Pancreas (tissue), 10 donors: ENCODE data around the gene ALPL. TPM values are rescaled to one million over a fixed set of nuclear protein-coding genes. Genes with fewer than 3 reads are reported as not detected.
"Not testable (repeated sequence)": the region's sequence is repeated elsewhere in the genome, so short reads cannot be mapped to it uniquely, and the experiment has no call there.

Experiments used
- ATAC-seq, 4 donors: fragments of 200-7000 bp; cut with Tn5 transposase; one replicate each; pipeline versions ENCODE4 v1.8.0 to v1.9.1; 2020; ENCODE audit warnings: mild to moderate bottlenecking in 4 of 4, moderate library complexity in 4 of 4
- DNase-seq, 6 donors: peaks; one replicate each; pipeline ENCODE4 v3.0.0-alpha.2; 2020
- FAIRE-seq: peaks from 2 replicates; lab custom pipeline; 2012; peaks lifted over from hg19 to GRCh38; lab: Jason Lieb, UNC
- H3K27ac ChIP-seq, 4 donors: fragments of 200-600 bp; sonication (generic); 1 replicate in 3 of 4; 2 replicates in 1 of 4; pipeline versions ENCODE4 v1.5.0 to v1.8.0; 2020
- H3K27me3 ChIP-seq, 4 donors: fragments of 200-600 bp; one replicate each; pipeline ENCODE4 v1.8.0; 2021
- H3K36me3 ChIP-seq, 3 donors: fragments of 200-600 bp; sonication (generic) in 1 of 3; one replicate each; pipeline versions ENCODE4 v1.5.0 to v1.8.0; 2020 to 2021
- H3K4me1 ChIP-seq, 3 donors: fragments of 200-600 bp; one replicate each; pipeline ENCODE4 v1.8.0; 2021
- H3K4me3 ChIP-seq, 4 donors: fragments of 200-600 bp; sonication (generic) in 2 of 4; one replicate each; pipeline versions ENCODE4 v1.5.0 to v1.8.0; 2020 to 2021
- H3K9me3 ChIP-seq, 4 donors: fragments of 200-600 bp; one replicate each; pipeline ENCODE4 v1.8.0; 2021
- WGBS, 2 donors: extraction: QIAGEN DNeasy Blood & Tissue Kit; methylation state at CpG; one replicate each; pipeline ENCODE4 v1.1.7; 2013; 5-methylcytosine and 5-hydroxymethylcytosine counted together
- intact Hi-C, 3 donors: fragments of 100-400 bp; cut with DNase I; formaldehyde crosslinking; loops; one replicate each; pipeline versions ENCODE4 v1.11.1 to v1.14.2; 2022
- polyA plus RNA-seq, 2 donors: library from polyadenylated mRNA; stranded (reverse); fragments of 200-250 nt; gene quantifications; one replicate each; pipeline ENCODE4 v1.2.3, GENCODE V29; 2013
- total RNA-seq, 6 donors: library from RNA; stranded (reverse); fragmentation: NEBNext Ultra II Directional in 4 of 6; extraction: Animal tissue kit (Norgen Biotek cat#: 25700) in 4 of 6; gene quantifications; one replicate each; pipeline versions ENCODE4 v1.2.1 to v1.2.4, GENCODE V29; 2021 to 2023
- TF ChIP-seq, protein P1 (sequence below), 4 donors: fragments of 200-600 bp; sonication (generic) in 3 of 4; IDR thresholded peaks; one replicate each; pipeline versions ENCODE4 v1.5.0 to v1.8.0; 2021; ENCODE audit warnings: antibody characterized with exemption in 4 of 4
- donor health status: healthy with polysubstance abuse.
- donor health status: DM: no; HTN: no; CAD: no; lungs with moderate emphysema.
- donor health status: DM: no; HTN: no; CAD: no.
- donor health status: control.
- donor health status: control.
- donor health status: Bipolar disorder and iron deficiency.
- donor health status: DM: yes; HTN: yes; CAD: no.
- donor health status: DM: no; HTN: no; CAD: no.
- donor health status: DM: no; HTN: no; CAD: no.
- donor health status: DM: yes; HTN: yes; CAD: no.

ALPL gene
- 1 to 10 TPM in 5 of 6 donors, under 1 TPM in 1; 0.63 to 3.6 (median 2.7) TPM for total RNA-seq
- 1 to 10 TPM; 3.2 to 6.7 TPM for polyA plus RNA-seq

- H3K27me3 ChIP-seq = no peaks in the 10 kb centered on the region
- no peaks in the 10 kb centered on the region for H3K36me3 ChIP-seq
- H3K27ac ChIP-seq = no peak within 1 kb of the TSS
- ATAC-seq (no peak), DNase-seq (peak in 4 of 6 donors; percentile 14 to 73 (median 45)), FAIRE-seq (no peak)
- peak within 1 kb of the TSS in 2 of 4 donors; percentile 14 to 38 for H3K4me3 ChIP-seq
- WGBS, 2 donors = 12 to 15% methylated on average over 46 to 66 of the region's 67 CpGs
- no peaks in the 10 kb centered on the region for H3K4me1 ChIP-seq
- H3K9me3 ChIP-seq = no peaks in the 10 kb centered on the region
- intact Hi-C loops = loop anchor here in 2 of 3 donors (5.0 to 10.0 kb wide), 4 partner anchors 63 to 153 kb away; no protein-coding TSS in a partner anchor
- TF ChIP-seq, protein P1, sequence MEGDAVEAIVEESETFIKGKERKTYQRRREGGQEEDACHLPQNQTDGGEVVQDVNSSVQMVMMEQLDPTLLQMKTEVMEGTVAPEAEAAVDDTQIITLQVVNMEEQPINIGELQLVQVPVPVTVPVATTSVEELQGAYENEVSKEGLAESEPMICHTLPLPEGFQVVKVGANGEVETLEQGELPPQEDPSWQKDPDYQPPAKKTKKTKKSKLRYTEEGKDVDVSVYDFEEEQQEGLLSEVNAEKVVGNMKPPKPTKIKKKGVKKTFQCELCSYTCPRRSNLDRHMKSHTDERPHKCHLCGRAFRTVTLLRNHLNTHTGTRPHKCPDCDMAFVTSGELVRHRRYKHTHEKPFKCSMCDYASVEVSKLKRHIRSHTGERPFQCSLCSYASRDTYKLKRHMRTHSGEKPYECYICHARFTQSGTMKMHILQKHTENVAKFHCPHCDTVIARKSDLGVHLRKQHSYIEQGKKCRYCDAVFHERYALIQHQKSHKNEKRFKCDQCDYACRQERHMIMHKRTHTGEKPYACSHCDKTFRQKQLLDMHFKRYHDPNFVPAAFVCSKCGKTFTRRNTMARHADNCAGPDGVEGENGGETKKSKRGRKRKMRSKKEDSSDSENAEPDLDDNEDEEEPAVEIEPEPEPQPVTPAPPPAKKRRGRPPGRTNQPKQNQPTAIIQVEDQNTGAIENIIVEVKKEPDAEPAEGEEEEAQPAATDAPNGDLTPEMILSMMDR (IDR thresholded peaks at IDR 0.05) = no peak
Observed at GRCh38 chr1:21509351-21510112, at the start of gene ALPL. Gene ALPL (plus strand): TSS chr1:21509423. CDS start chr1:21554082, 44,659 bp downstream.

DNA sequence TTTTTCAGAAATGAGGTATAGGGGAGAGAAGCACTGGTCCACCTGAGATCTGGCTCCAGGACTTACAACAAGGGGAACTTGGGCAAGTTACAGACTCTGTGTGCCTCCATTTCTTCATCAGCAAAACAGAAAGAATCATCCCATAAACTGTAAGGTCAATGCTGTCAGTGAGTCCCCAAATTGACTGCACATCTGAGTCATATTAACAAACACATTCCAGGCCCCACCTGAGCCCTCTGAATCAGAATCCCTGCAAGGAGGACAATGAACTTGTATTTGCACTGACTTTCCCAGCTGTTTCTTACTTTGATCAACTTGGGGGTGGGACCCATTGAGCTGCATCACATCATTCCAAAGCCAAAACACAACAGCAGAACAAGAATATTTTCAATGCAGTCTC lies 44.1 kb upstream of the ALPL start:
- H3K9me3 ChIP-seq, H3K4me1 ChIP-seq, ATAC-seq, H3K4me3 ChIP-seq, DNase-seq, H3K27me3 ChIP-seq, H3K36me3 ChIP-seq, FAIRE-seq, H3K27ac ChIP-seq, intact Hi-C loops: not testable (repeated sequence)

DNA sequence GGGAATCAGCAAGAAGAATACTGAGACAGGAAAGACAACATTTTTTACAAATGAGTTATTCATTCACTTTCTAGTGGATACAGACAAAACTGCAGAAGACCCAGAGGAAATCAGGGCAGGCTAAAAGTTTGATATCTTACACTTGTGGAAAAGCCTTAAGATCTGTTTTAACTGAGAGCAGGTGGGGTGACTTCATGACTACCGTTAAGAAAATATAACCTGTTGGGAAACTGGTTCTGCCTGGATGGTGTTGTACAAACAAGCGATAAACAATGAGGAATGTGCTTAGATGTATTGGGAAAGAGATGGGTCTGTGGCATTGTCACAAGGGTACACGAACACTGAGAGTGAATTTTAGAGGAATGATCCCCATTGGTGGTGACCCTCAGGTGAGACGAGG lies 41.3 kb upstream of the ALPL start:
- H3K36me3 ChIP-seq, H3K27me3 ChIP-seq, H3K4me3 ChIP-seq, H3K27ac ChIP-seq, intact Hi-C loops, FAIRE-seq, H3K9me3 ChIP-seq, ATAC-seq, DNase-seq, H3K4me1 ChIP-seq: not testable (repeated sequence)
- WGBS, 2 donors = 63 to 71% methylated on average over 4 of the region's 4 CpGs

GRCh38 chr1:21468599-21468998 lies 40.6 kb upstream of the ALPL start:
- Histone ChIP-seq H3K27ac (no peak overlapping the region), H3K4me1 (no peaks in the 10 kb centered on the region), H3K36me3 (no peaks in the 10 kb centered on the region), H3K9me3 (no peaks in the 10 kb centered on the region), H3K4me3 (no peak overlapping the region), H3K27me3 (no peaks in the 10 kb centered on the region)
- TF ChIP-seq, protein P1 (IDR thresholded peaks at IDR 0.05) = no peak
- DNase-seq (peak in 2 of 6 donors; percentile 13 to 63), ATAC-seq (no peak), FAIRE-seq (no peak)
- intact Hi-C loops = no loop called here
- 42 to 52% methylated on average over 10 of the region's 10 CpGs for WGBS, 2 donors

DNA sequence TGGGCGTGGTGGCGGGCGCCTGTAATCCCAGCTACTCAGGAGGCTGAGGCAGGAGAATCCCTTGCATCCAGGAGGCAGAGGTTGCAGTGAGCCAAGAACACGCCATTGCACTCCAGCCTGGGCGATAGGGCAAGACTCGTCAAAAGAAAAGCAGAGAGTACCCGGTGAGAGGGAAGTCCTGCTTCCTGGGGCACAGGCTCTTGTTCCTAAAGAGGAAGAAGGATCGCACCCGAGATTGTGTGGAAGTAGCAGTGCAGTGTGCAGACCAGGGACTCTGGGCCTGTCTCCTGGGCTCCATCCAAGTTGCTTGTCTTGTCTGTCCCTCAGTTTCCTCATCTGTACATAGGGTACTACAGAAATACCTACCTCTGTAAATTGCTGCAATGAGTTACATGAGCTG lies 39.6 kb upstream of the ALPL start:
- DNase-seq (no peak), ATAC-seq (no peak), FAIRE-seq (no peak)
- Histone ChIP-seq H3K4me1 (no peaks in the 10 kb centered on the region), H3K36me3 (no peaks in the 10 kb centered on the region), H3K27me3 (no peaks in the 10 kb centered on the region), H3K27ac (no peak overlapping the region), H3K9me3 (no peaks in the 10 kb centered on the region), H3K4me3 (no peak overlapping the region)
- TF ChIP-seq, protein P1 (IDR thresholded peaks at IDR 0.05) = no peak
- 91 to 94% methylated on average over 9 of the region's 9 CpGs for WGBS, 2 donors
- intact Hi-C loops = no loop called here

- no peak for ATAC-seq
- FAIRE-seq = no peak
- no peak overlapping the region for H3K4me3 ChIP-seq
- TF ChIP-seq, protein P1 (IDR thresholded peaks at IDR 0.05) = no peak
- no peaks in the 10 kb centered on the region for H3K36me3 ChIP-seq
- no peak overlapping the region for H3K27ac ChIP-seq
- no peak for DNase-seq
- WGBS, 2 donors = 84 to 93% methylated on average over 5 of the region's 5 CpGs
- H3K4me1 ChIP-seq = no peaks in the 10 kb centered on the region
- no peaks in the 10 kb centered on the region for H3K27me3 ChIP-seq
- H3K9me3 ChIP-seq = no peaks in the 10 kb centered on the region
- intact Hi-C loops = no loop called here
Observed at GRCh38 chr1:21472861-21473260, 36.4 kb upstream of the ALPL start.
